Hematopoietic multipotent progenitor cell treated with erythropoietin and hydrocortisone succinate and interleukin-3 and kit ligand, for 8 days (in vitro differentiated cells): ENCODE results near the gene UBE2J2.

Source experiments
- DNase-seq: peaks from one replicate; pipeline ENCODE4 v3.0.0-alpha.2; 2015

Gene UBE2J2

GRCh38 chr1:1206966-1207531 is 66.6 kb downstream of the UBE2J2 start:
- DNase-seq, result no peak

GRCh38 chr1:1206376-1206965 is 67.2 kb downstream of the UBE2J2 start, which contains the start of gene TNFRSF18:
Gene TNFRSF18, minus strand, starts transcription at chr1:1206592. Its CDS starts 21 bp downstream, at chr1:1206571.
- no peak for DNase-seq

GRCh38 chr1:1205769-1206375 is 67.8 kb downstream of the UBE2J2 start:
- DNase-seq, result no peak

GRCh38 chr1:1204998-1205768 is 68.5 kb downstream of the UBE2J2 start:
- no peak for DNase-seq

GRCh38 chr1:1204425-1204920 is 69.2 kb downstream of the UBE2J2 start:
- no peak for DNase-seq
